Tibial nerve (tissue), 4 donors: ENCODE data around the gene SIGLEC7. TPM values are rescaled to one million over a fixed set of nuclear protein-coding genes. Genes with fewer than 3 reads are reported as not detected.
"Not testable (repeated sequence)": the region's sequence is repeated elsewhere in the genome, so short reads cannot be mapped to it uniquely, and the experiment has no call there.

Experiments used
- DNase-seq, 2 donors: peaks; one replicate each; pipeline ENCODE4 v3.0.0-alpha.2; 2019; ENCODE audit warnings: low spot score in 2 of 2
- H3K27ac ChIP-seq, 4 donors: fragments of 200-600 bp; sonication (generic) in 3 of 4; one replicate each; pipeline ENCODE4 v1.5.1; 2017 to 2019; ENCODE audit warnings: mild to moderate bottlenecking in 1 of 4
- H3K27me3 ChIP-seq, 2 donors: fragments of 200-600 bp; sonication (generic) in 1 of 2; one replicate each; pipeline versions ENCODE4 v1.5.1 to v1.6.0; 2017 to 2019
- H3K36me3 ChIP-seq, 3 donors: fragments of 200-600 bp; sonication (generic); one replicate each; pipeline ENCODE4 v1.5.1; 2018 to 2019
- H3K4me1 ChIP-seq, 4 donors: fragments of 200-600 bp; sonication (generic) in 3 of 4; one replicate each; pipeline ENCODE4 v1.5.1; 2017 to 2019
- H3K4me3 ChIP-seq, 4 donors: fragments of 200-600 bp; sonication (generic) in 3 of 4; one replicate each; pipeline ENCODE4 v1.5.1; 2017 to 2019; ENCODE audit warnings: mild to moderate bottlenecking in 1 of 4, moderate library complexity in 1 of 4
- H3K9me3 ChIP-seq, 4 donors: fragments of 200-600 bp; sonication (generic) in 3 of 4; one replicate each; pipeline ENCODE4 v1.5.1; 2017 to 2019
- EP300 ChIP-seq, 2 donors: sonication (generic); formaldehyde crosslinking; IDR thresholded peaks; one replicate each; pipeline ENCODE4 v1.6.1; 2017; ENCODE audit warnings: antibody characterized with exemption in 2 of 2, mild to moderate bottlenecking in 1 of 2
- POLR2A ChIP-seq, 2 donors: fragments of 450-650 bp; IDR thresholded peaks; one replicate each; pipeline ENCODE4 v1.6.1; 2017; ENCODE audit warnings: antibody characterized with exemption in 2 of 2, mild to moderate bottlenecking in 2 of 2, moderate library complexity in 2 of 2
- WGBS, 2 donors: methylation state at CpG; one replicate each; pipeline ENCODE4 v1.1.5; 2018; 5-methylcytosine and 5-hydroxymethylcytosine counted together
- total RNA-seq, 4 donors: library from RNA; depleted of rRNA; stranded (reverse); fragments of >200 nt; gene quantifications; one replicate each; pipeline ENCODE4 v1.1.0, GENCODE V29; 2016
- TF ChIP-seq, protein P1 (sequence below), 5 experiments: fragments of 200-600 bp in 3 of 5; fragments of 450-650 bp in 2 of 5; sonication (generic) in 3 of 5; IDR thresholded peaks; one replicate each; pipeline ENCODE4 v1.5.1; 2016 to 2019; ENCODE audit warnings: antibody characterized with exemption in 5 of 5, mild to moderate bottlenecking in 3 of 5, moderate library complexity in 2 of 5

Gene SIGLEC7
- total RNA-seq, 4 donors from 2014 or later = 0.42 to 7.5 (median 1.1) TPM

DNA sequence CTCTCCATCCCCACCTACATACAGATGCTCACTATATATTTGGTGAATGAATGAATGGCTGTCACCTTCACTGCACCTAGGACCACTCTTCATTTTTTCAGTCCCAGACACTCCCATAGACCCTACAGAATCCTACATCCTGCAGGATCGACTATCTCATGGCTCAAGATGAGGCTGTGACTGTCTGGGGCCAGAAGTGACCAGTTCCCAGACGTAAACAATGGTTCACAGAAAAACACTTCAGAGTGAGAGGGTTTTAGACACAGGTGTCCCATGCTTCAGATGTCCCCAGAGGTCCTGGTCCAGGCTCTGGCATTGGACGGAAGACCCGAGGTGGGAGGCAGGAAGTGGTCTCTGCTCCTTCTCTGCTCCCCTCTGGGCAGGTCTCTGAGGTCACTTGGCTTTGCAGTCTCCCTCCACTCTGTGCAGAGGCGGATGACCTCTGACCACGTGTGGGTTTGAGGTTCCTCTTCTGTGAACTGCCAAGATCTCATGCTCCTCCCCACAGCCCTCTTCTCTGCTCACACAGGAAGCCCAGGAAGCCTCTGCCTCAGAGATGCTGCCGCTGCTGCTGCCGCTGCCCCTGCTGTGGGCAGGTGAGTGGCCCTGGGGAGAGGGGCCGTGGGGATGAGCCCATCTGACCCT lies 24.9 kb downstream of the SIGLEC7 start:
- no peaks in the 10 kb centered on the region for H3K9me3 ChIP-seq
- DNase-seq = peak in 1 of 2 donors; percentile 13
- TF ChIP-seq EP300 (IDR thresholded peaks at IDR 0.05) (no peak), POLR2A (IDR thresholded peaks at IDR 0.05) (no peak)
- TF ChIP-seq, protein P1, sequence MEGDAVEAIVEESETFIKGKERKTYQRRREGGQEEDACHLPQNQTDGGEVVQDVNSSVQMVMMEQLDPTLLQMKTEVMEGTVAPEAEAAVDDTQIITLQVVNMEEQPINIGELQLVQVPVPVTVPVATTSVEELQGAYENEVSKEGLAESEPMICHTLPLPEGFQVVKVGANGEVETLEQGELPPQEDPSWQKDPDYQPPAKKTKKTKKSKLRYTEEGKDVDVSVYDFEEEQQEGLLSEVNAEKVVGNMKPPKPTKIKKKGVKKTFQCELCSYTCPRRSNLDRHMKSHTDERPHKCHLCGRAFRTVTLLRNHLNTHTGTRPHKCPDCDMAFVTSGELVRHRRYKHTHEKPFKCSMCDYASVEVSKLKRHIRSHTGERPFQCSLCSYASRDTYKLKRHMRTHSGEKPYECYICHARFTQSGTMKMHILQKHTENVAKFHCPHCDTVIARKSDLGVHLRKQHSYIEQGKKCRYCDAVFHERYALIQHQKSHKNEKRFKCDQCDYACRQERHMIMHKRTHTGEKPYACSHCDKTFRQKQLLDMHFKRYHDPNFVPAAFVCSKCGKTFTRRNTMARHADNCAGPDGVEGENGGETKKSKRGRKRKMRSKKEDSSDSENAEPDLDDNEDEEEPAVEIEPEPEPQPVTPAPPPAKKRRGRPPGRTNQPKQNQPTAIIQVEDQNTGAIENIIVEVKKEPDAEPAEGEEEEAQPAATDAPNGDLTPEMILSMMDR (IDR thresholded peaks at IDR 0.05) = no peak
- H3K4me1 ChIP-seq = peaks cover 0 to 5% (median 0%) of the 10 kb centered on the region in 4 donors
- no peaks in the 10 kb centered on the region for H3K27me3 ChIP-seq
- no peak overlapping the region for H3K27ac ChIP-seq
- WGBS, 2 donors = 29 to 30% methylated on average over 8 to 9 of the region's 9 CpGs
- no peak overlapping the region for H3K4me3 ChIP-seq
- no peaks in the 10 kb centered on the region for H3K36me3 ChIP-seq

DNA sequence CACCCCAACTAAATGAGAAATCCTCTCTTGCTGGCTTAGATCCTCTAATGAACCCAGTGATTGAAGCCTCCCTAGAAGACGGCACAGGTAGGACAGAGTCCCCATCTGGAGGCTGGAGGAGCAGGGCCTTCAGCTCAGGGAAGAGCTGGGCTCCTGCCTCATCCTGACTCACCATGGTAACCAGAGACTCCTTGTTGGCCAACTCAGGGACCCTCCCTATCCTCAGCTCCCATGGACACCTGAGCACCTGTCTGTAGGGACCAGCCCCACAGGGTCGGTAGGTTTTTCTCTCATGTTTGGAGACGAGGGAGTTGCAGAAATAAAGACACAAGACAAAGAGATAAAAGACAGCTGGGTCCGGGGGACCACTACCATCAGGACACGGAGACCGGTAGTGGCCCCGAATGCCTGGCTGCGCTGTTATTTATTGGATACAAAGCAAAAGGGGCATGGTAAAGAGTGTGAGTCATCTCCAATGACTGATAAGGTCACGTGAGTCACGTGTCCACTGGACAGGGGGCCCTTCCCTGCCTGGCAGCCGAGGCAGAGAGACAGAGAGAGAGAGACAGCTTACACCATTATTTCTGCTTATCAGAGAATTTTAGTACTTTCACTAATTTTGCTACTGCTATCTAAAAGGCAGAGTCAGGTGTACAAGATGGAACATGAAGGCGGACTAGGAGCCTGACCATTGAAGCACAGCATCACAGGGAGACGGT lies 26.6 kb downstream of the SIGLEC7 start:
- no peaks in the 10 kb centered on the region for H3K9me3 ChIP-seq
- peaks cover 0 to 5% (median 0%) of the 10 kb centered on the region in 4 donors for H3K4me1 ChIP-seq
- TF ChIP-seq, protein P1 (IDR thresholded peaks at IDR 0.05) = no peak
- TF ChIP-seq EP300 (IDR thresholded peaks at IDR 0.05) (no peak), POLR2A (IDR thresholded peaks at IDR 0.05) (no peak)
- WGBS, 2 donors = 70 to 77% methylated on average over 13 of the region's 13 CpGs
- no peak for DNase-seq
- no peak overlapping the region for H3K27ac ChIP-seq
- no peak overlapping the region for H3K4me3 ChIP-seq
- no peaks in the 10 kb centered on the region for H3K36me3 ChIP-seq
- no peaks in the 10 kb centered on the region for H3K27me3 ChIP-seq

DNA sequence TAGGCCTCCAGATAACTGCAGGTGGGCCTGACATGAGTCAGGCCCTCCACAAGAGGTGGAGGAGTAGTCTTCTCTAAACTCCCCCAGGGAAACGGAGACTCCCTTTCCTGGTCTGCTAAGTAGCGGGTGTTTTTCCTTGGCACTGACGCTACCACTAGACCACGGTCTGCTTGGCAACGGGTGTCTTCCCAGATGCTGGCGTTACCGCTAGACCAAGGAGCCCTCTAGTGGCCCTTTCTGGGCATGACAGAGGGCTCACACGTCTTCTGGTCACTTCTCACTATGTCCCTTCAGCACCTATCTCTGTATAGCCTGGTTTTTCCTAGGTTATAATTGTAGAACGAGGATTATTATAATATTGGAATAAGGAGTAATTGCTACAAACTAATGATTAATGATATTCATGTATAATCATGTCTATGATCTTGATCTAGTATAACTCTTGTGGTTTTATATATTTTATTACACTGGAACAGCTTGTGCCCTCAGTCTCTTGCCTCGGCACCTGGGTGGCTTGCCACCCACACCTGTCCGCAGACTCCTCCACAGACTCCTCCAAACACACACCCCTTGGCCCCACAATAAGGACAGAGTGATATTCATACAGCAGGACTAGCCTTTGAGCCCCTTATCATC lies 27.3 kb downstream of the SIGLEC7 start:
- 9 to 11% methylated on average over 11 of the region's 11 CpGs for WGBS, 2 donors
- H3K27me3 ChIP-seq, H3K9me3 ChIP-seq, H3K36me3 ChIP-seq, H3K4me3 ChIP-seq, H3K27ac ChIP-seq, H3K4me1 ChIP-seq: not testable (repeated sequence)
- TF ChIP-seq, protein P1 (IDR thresholded peaks at IDR 0.05) = peak; percentile 52 to 84 (median 76)
- peak; percentile 51 to 75 for DNase-seq

DNA sequence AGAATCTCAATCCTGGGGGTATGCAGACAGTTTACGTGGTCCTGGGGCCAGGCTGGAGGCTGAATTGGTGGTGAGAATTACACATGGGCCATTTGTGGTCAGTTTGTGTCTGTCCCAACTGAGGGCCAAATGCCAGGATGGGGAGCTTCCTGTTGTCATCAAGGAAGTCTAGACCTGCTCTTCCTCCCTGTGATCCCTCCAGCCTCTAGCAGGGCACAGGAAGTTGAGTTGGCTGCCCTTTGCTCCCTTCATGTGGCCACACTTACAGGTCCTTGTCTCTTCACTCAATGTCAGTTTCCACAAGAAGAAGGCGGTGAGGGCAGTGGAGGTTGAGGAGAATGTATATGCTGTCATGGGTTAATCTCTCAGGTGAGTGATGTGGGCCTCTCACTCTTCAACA lies 30.1 kb downstream of the SIGLEC7 start:
- H3K9me3 ChIP-seq = no peaks in the 10 kb centered on the region
- no peak overlapping the region for H3K27ac ChIP-seq
- no peaks in the 10 kb centered on the region for H3K27me3 ChIP-seq
- H3K4me3 ChIP-seq = no peak overlapping the region
- H3K4me1 ChIP-seq = peaks cover 0 to 5% (median 0%) of the 10 kb centered on the region in 4 donors
- no peak for DNase-seq
- TF ChIP-seq POLR2A (IDR thresholded peaks at IDR 0.05) (no peak), EP300 (IDR thresholded peaks at IDR 0.05) (no peak)
- TF ChIP-seq, protein P1 (IDR thresholded peaks at IDR 0.05) = no peak
- 90 to 100% methylated on average over 1 to 2 of the region's 2 CpGs for WGBS, 2 donors
- H3K36me3 ChIP-seq = no peaks in the 10 kb centered on the region

GRCh38 chr19:51173681-51174080 lies 31.6 kb downstream of the SIGLEC7 start:
- 63 to 64% methylated on average over 5 of the region's 5 CpGs for WGBS, 2 donors
- Histone ChIP-seq H3K36me3 (no peaks in the 10 kb centered on the region), H3K27ac (no peak overlapping the region), H3K4me3 (no peak overlapping the region), H3K9me3 (no peaks in the 10 kb centered on the region), H3K4me1 (peaks cover 0 to 5% (median 0%) of the 10 kb centered on the region in 4 donors), H3K27me3 (no peaks in the 10 kb centered on the region)
- DNase-seq = no peak
- TF ChIP-seq EP300 (IDR thresholded peaks at IDR 0.05) (no peak), POLR2A (IDR thresholded peaks at IDR 0.05) (no peak)
- TF ChIP-seq, protein P1 (IDR thresholded peaks at IDR 0.05) = no peak
